H9 (cell line): ENCODE measurements around the gene SELE. TPM values are rescaled to one million over a fixed set of nuclear protein-coding genes. Genes with fewer than 3 reads are reported as not detected.

Experiments used
- DNase-seq: peaks from one replicate; pipeline ENCODE4 v3.0.0-alpha.2; 2017
- H2AFZ ChIP-seq: one replicate; pipeline ENCODE4 v1.6.1; 2013; ENCODE audit warnings: mild to moderate bottlenecking, low read length, control low read depth, moderate library complexity
- H2AK5ac ChIP-seq: 2 replicates; pipeline ENCODE4 v1.6.1; 2013; ENCODE audit warnings: low read length, control low read depth, mixed read lengths; ENCODE audit not compliant: insufficient read length
- H2BK120ac ChIP-seq: one replicate; pipeline ENCODE4 v1.6.1; 2013; ENCODE audit warnings: low read depth, mild to moderate bottlenecking, low read length, control low read depth, inconsistent platforms; ENCODE audit not compliant: poor library complexity, severe bottlenecking
- H2BK12ac ChIP-seq: 2 replicates; pipeline ENCODE4 v1.6.1; 2013; ENCODE audit warnings: low read length, control low read depth, mixed read lengths, low read depth; ENCODE audit not compliant: insufficient read length
- H2BK15ac ChIP-seq: 2 replicates; pipeline ENCODE4 v1.6.1; 2013; ENCODE audit warnings: low read depth, low read length, control low read depth
- H2BK20ac ChIP-seq: one replicate; pipeline ENCODE4 v1.6.1; 2013; ENCODE audit warnings: low read depth, mild to moderate bottlenecking, low read length, control low read depth, inconsistent platforms; ENCODE audit not compliant: poor library complexity, severe bottlenecking
- H2BK5ac ChIP-seq: 2 replicates; pipeline ENCODE4 v1.6.1; 2013; ENCODE audit warnings: low read length, control low read depth, mixed read lengths; ENCODE audit not compliant: insufficient read length
- H3K14ac ChIP-seq: 2 replicates; pipeline ENCODE4 v1.6.1; 2013; ENCODE audit warnings: low read length, control low read depth; ENCODE audit not compliant: insufficient read depth
- H3K18ac ChIP-seq: 2 replicates; pipeline ENCODE4 v1.6.1; 2013; ENCODE audit warnings: low read depth, mild to moderate bottlenecking, mixed read lengths, low read length, control low read depth; ENCODE audit not compliant: insufficient read length
- H3K23ac ChIP-seq: 2 replicates; pipeline ENCODE4 v1.6.1; 2013; ENCODE audit warnings: low read length, control low read depth, mixed read lengths, low read depth; ENCODE audit not compliant: insufficient read length
- H3K23me2 ChIP-seq: 2 replicates; pipeline ENCODE4 v1.6.1; 2013; ENCODE audit warnings: low read depth, mild to moderate bottlenecking, mixed read lengths, low read length, control low read depth; ENCODE audit not compliant: insufficient read length, poor library complexity, severe bottlenecking
- H3K27ac ChIP-seq: 2 replicates; pipeline ENCODE4 v1.5.1; 2013; ENCODE audit warnings: low read length, control low read depth, mixed read lengths, low read depth; ENCODE audit not compliant: insufficient read length
- H3K27me3 ChIP-seq: 2 replicates; pipeline ENCODE4 v1.6.1; 2013; ENCODE audit warnings: low read length, control low read depth, inconsistent platforms; ENCODE audit not compliant: insufficient read depth
- H3K4ac ChIP-seq: 2 replicates; pipeline ENCODE4 v1.6.1; 2013; ENCODE audit warnings: low read depth, mild to moderate bottlenecking, control low read depth, inconsistent platforms, low read length, moderate library complexity
- H3K4me1 ChIP-seq: 2 replicates; pipeline ENCODE4 v1.6.1; 2013; ENCODE audit warnings: low read length, control low read depth, inconsistent platforms; ENCODE audit not compliant: insufficient read depth
- H3K4me2 ChIP-seq: 2 replicates; pipeline ENCODE4 v1.6.1; 2013; ENCODE audit warnings: low read length, control low read depth, mixed read lengths; ENCODE audit not compliant: insufficient read length, insufficient read depth
- H3K56ac ChIP-seq: 2 replicates; pipeline ENCODE4 v1.6.1; 2013; ENCODE audit warnings: low read depth, mild to moderate bottlenecking, mixed read lengths, low read length, control low read depth; ENCODE audit not compliant: insufficient read length
- H3K79me1 ChIP-seq: 2 replicates; pipeline ENCODE4 v1.6.1; 2013; ENCODE audit warnings: low read depth, mild to moderate bottlenecking, moderate library complexity, low read length, control low read depth, inconsistent platforms; ENCODE audit not compliant: insufficient read depth, poor library complexity, severe bottlenecking
- H3K79me2 ChIP-seq: 2 replicates; pipeline ENCODE4 v1.6.1; 2013; ENCODE audit warnings: low read length, control low read depth, inconsistent platforms; ENCODE audit not compliant: insufficient read depth
- H3K9ac ChIP-seq: 2 replicates; pipeline ENCODE4 v1.6.1; 2013; ENCODE audit warnings: low read length, control low read depth, mixed read lengths; ENCODE audit not compliant: insufficient read length; ENCODE audit errors: extremely low read depth
- H3K9me3 ChIP-seq: one replicate; pipeline ENCODE4 v1.6.1; 2013; ENCODE audit warnings: low read depth, low read length, inconsistent platforms; ENCODE audit not compliant: control insufficient read depth
- H3T11ph ChIP-seq: one replicate; pipeline ENCODE4 v1.6.1; 2013; ENCODE audit warnings: mild to moderate bottlenecking, low read length, control low read depth, inconsistent platforms
- H4K20me1 ChIP-seq: one replicate; pipeline ENCODE4 v1.6.1; 2013; ENCODE audit not compliant: control insufficient read depth, insufficient read length, insufficient read depth
- H4K5ac ChIP-seq: 2 replicates; pipeline ENCODE4 v1.6.1; 2013; ENCODE audit warnings: low read depth, mild to moderate bottlenecking, mixed read lengths, low read length, control low read depth; ENCODE audit not compliant: insufficient read length
- H4K8ac ChIP-seq: replicated peaks from 2 replicates; pipeline ENCODE4 v1.6.1; 2013; ENCODE audit warnings: low read length, control low read depth, mixed read lengths, low read depth; ENCODE audit not compliant: insufficient read length
- H4K91ac ChIP-seq: 2 replicates; pipeline ENCODE4 v1.6.1; 2013; ENCODE audit warnings: low read depth, mild to moderate bottlenecking, moderate library complexity, mixed read lengths, low read length, control low read depth; ENCODE audit not compliant: insufficient read length
- H3K27ac Mint-ChIP-seq, 3 experiments: 2 replicates in 2 of 3; 3 replicates in 1 of 3; pipeline ENCODE4 v1.8.0; 2020 to 2021; ENCODE audit warnings: mixed read lengths in 3 of 3, mild to moderate bottlenecking in 1 of 3, moderate library complexity in 1 of 3
- H3K27me3 Mint-ChIP-seq: 2 replicates; pipeline ENCODE4 v1.8.0; 2021; ENCODE audit warnings: low read depth, mild to moderate bottlenecking, moderate library complexity, mixed read lengths
- H3K36me3 Mint-ChIP-seq, 3 experiments: 2 replicates in 2 of 3; 3 replicates in 1 of 3; pipeline ENCODE4 v1.8.0; 2020 to 2021; ENCODE audit warnings: low read depth in 3 of 3, mixed read lengths in 3 of 3; ENCODE audit not compliant: insufficient read depth in 1 of 3
- H3K4me1 Mint-ChIP-seq, 2 experiments: 2 replicates each; pipeline ENCODE4 v1.8.0; 2020; ENCODE audit warnings: mixed read lengths in 2 of 2
- H3K4me3 Mint-ChIP-seq, 2 experiments: 2 replicates in 1 of 2; 3 replicates in 1 of 2; pipeline ENCODE4 v1.8.0; 2020 to 2021; ENCODE audit warnings: mild to moderate bottlenecking in 2 of 2, mixed read lengths in 2 of 2, moderate library complexity in 1 of 2
- H3K9me3 Mint-ChIP-seq, 2 experiments: 2 replicates in 1 of 2; 3 replicates in 1 of 2; pipeline ENCODE4 v1.8.0; 2020; ENCODE audit warnings: mild to moderate bottlenecking in 2 of 2, mixed read lengths in 2 of 2, moderate library complexity in 1 of 2
- CTCF ChIP-seq: fragments of 200-600 bp; sonication (generic); conservative IDR thresholded peaks from 3 replicates; pipeline ENCODE4 v1.8.0; 2021; ENCODE audit warnings: antibody characterized with exemption, mild to moderate bottlenecking
- WGBS: extraction: QIAGEN DNeasy Blood & Tissue Kit; methylation state at CpG from one replicate; pipeline ENCODE4 v1.1.7; 2013; ENCODE audit warnings: missing lambda C conversion rate, low lambda C conversion rate, mixed read lengths; ENCODE audit not compliant: insufficient read length; ENCODE audit errors: extremely low coverage; 5-methylcytosine and 5-hydroxymethylcytosine counted together
- total RNA-seq: library from RNA; stranded (reverse); gene quantifications from 2 replicates; pipeline ENCODE4 v1.2.1, GENCODE V29; 2021

Gene SELE
- total RNA-seq, 1 experiment from 2014 or later, result not detected

- no peaks in the 10 kb centered on the region for H3K36me3 Mint-ChIP-seq
- H2BK20ac ChIP-seq, result no peak overlapping the region
- no peaks in the 10 kb centered on the region; the same call in 1 of the 2 replicates for H3K27me3 ChIP-seq
- no peaks in the 10 kb centered on the region for H3K9me3 ChIP-seq
- H3K9ac ChIP-seq, result no peak overlapping the region
- no peak overlapping the region for H2AK5ac ChIP-seq
- no peaks in the 10 kb centered on the region for H3K4me1 ChIP-seq
- H3K4me2 ChIP-seq, result no peak overlapping the region
- H3K27ac Mint-ChIP-seq, result no peak overlapping the region
- H3K4me1 Mint-ChIP-seq, result no peaks in the 10 kb centered on the region
- no peak overlapping the region for H3K23ac ChIP-seq
- no CpG with 5 or more reads among the region's 3 CpGs for WGBS
- no peak overlapping the region for H3T11ph ChIP-seq
- no peak for DNase-seq
- no peaks in the 10 kb centered on the region for H3K23me2 ChIP-seq
- H3K9me3 Mint-ChIP-seq, result no peaks in the 10 kb centered on the region
- no peak overlapping the region for H2BK120ac ChIP-seq
- H3K4ac ChIP-seq, result no peak overlapping the region
- H3K27ac ChIP-seq, result no peak overlapping the region
- H4K5ac ChIP-seq, result no peak overlapping the region
- no peak overlapping the region for H3K18ac ChIP-seq
- peaks cover 30% of the 10 kb centered on the region for H3K27me3 Mint-ChIP-seq
- H3K79me2 ChIP-seq, result no peaks in the 10 kb centered on the region
- TF ChIP-seq CTCF, result no peak
- H2BK12ac ChIP-seq, result no peak overlapping the region
- no peak overlapping the region for H3K4me3 Mint-ChIP-seq
- no peak overlapping the region for H4K91ac ChIP-seq
- no peak overlapping the region for H2BK5ac ChIP-seq
- no peak overlapping the region for H3K14ac ChIP-seq
- no peak overlapping the region for H2AFZ ChIP-seq
- H4K8ac ChIP-seq, result no peak overlapping the region
- no peaks in the 10 kb centered on the region for H4K20me1 ChIP-seq
- no peaks in the 10 kb centered on the region for H3K79me1 ChIP-seq
- H2BK15ac ChIP-seq, result no peak overlapping the region
- H3K56ac ChIP-seq, result no peak overlapping the region
These were observed 34.9 kb downstream of the SELE start for GRCh38 chr1:169698976-169699375.
